NCI-H1048 (cell line): Measurements from ENCODE around the gene C4orf50.

Source experiments
- DNase-seq: peaks from one replicate; lab custom pipeline; 2025; lab: John Stamatoyannopoulos, UW

Gene C4orf50

GRCh38 chr4:5992828-5993321 lies 25.4 kb downstream of the C4orf50 start:
- DNase-seq = no peak

GRCh38 chr4:5992171-5992827 lies 25.9 kb downstream of the C4orf50 start:
- DNase-seq = no peak

GRCh38 chr4:5991405-5991804 lies 26.8 kb downstream of the C4orf50 start:
- DNase-seq = no peak

GRCh38 chr4:5990446-5991160 lies 27.6 kb downstream of the C4orf50 start:
- no peak for DNase-seq

- no peak for DNase-seq
Measured at GRCh38 chr4:5989236-5990225, 28.7 kb downstream of the C4orf50 start.

- no peak for DNase-seq
Measured at GRCh38 chr4:5988086-5988845, 30.0 kb downstream of the C4orf50 start.

- DNase-seq = no peak
Measured at GRCh38 chr4:5984843-5985242, 33.4 kb downstream of the C4orf50 start.

GRCh38 chr4:5982156-5982973 lies 35.9 kb downstream of the C4orf50 start:
- no peak for DNase-seq

GRCh38 chr4:5980436-5981155 lies 37.6 kb downstream of the C4orf50 start:
- DNase-seq = no peak

- DNase-seq = no peak
Measured at GRCh38 chr4:5979981-5980380, 38.2 kb downstream of the C4orf50 start.

GRCh38 chr4:5976921-5977320 lies 41.3 kb downstream of the C4orf50 start:
- DNase-seq = no peak

- no peak for DNase-seq
Measured at GRCh38 chr4:5976431-5976830, 41.8 kb downstream of the C4orf50 start.

GRCh38 chr4:5974321-5974720 lies 43.9 kb downstream of the C4orf50 start:
- DNase-seq = no peak

GRCh38 chr4:5973486-5974220 lies 44.6 kb downstream of the C4orf50 start:
- DNase-seq = no peak

GRCh38 chr4:5973033-5973432 lies 45.2 kb downstream of the C4orf50 start:
- no peak for DNase-seq

GRCh38 chr4:5972571-5972970 lies 45.7 kb downstream of the C4orf50 start:
- no peak for DNase-seq

GRCh38 chr4:5971078-5971450 lies 47.2 kb downstream of the C4orf50 start:
- no peak for DNase-seq

- no peak for DNase-seq
Measured at GRCh38 chr4:5970381-5971077, 47.7 kb downstream of the C4orf50 start.

- no peak for DNase-seq
Measured at GRCh38 chr4:5969777-5970176, 48.5 kb downstream of the C4orf50 start.
